Regular cardiac myocyte (primary cell): ENCODE data around the gene HABP4. TPM values are rescaled to one million over a fixed set of nuclear protein-coding genes. Genes with fewer than 3 reads are reported as not detected.

Source experiments
- total RNA-seq: library from RNA; depleted of rRNA; stranded (reverse); fragments of >200 nt; gene quantifications from 2 replicates; pipeline ENCODE4 v1.2.3, GENCODE V29; 2014

The HABP4 gene
- 15.8 and 19.9 TPM in 2 replicates for total RNA-seq

GRCh38 chr9:96449845-96450612 lies at the start of gene HABP4:
HABP4 (plus strand) TSS chr9:96450169; CDS start chr9:96450280, 111 bp downstream.

GRCh38 chr9:96418083-96418919 lies 31.7 kb upstream of the HABP4 start, which contains the start of gene ZNF367:
ZNF367 (minus strand) TSS chr9:96418370; CDS start chr9:96418032, 338 bp downstream.

Other genes starting within 250 kb of the HABP4 start
- gene HSD17B3, start 148.0 kb upstream of the HABP4 start, total RNA-seq, result not detected in 2 replicates
- gene SLC35D2, start 66.5 kb upstream of the HABP4 start, total RNA-seq, result 13.0 and 13.4 TPM in 2 replicates
- gene ZNF367, start 31.8 kb upstream of the HABP4 start, total RNA-seq, result 2.0 and 11.9 TPM in 2 replicates
- gene CDC14B, start 169.7 kb downstream of the HABP4 start, total RNA-seq, result 10.4 and 31.0 TPM in 2 replicates
- gene PRXL2C, start 205.1 kb downstream of the HABP4 start, total RNA-seq, result 13.0 and 16.6 TPM in 2 replicates